ENCODE measurements around the gene FAU.

DNA sequence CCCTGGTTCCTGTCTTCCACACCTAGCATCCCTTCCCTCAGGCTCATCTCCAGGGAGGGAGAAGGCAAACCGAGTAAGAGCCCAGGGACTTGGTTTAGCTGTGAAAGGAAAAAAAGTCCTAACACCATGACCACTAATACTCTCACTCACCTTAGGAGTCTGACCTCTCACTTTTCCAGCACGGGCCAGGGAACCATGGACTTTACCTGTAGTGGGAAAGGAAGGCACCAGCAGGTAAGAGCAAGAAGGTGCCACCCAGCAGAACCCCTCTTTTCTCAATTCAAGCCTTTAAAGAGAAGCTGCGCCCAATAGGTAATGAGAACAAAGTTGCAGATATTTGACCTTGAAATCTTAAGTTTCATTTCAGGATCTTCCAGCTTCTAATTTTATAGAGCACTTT lies 1.1 kb downstream of the FAU start:
- TF ChIP-seq, protein P1, sequence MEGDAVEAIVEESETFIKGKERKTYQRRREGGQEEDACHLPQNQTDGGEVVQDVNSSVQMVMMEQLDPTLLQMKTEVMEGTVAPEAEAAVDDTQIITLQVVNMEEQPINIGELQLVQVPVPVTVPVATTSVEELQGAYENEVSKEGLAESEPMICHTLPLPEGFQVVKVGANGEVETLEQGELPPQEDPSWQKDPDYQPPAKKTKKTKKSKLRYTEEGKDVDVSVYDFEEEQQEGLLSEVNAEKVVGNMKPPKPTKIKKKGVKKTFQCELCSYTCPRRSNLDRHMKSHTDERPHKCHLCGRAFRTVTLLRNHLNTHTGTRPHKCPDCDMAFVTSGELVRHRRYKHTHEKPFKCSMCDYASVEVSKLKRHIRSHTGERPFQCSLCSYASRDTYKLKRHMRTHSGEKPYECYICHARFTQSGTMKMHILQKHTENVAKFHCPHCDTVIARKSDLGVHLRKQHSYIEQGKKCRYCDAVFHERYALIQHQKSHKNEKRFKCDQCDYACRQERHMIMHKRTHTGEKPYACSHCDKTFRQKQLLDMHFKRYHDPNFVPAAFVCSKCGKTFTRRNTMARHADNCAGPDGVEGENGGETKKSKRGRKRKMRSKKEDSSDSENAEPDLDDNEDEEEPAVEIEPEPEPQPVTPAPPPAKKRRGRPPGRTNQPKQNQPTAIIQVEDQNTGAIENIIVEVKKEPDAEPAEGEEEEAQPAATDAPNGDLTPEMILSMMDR (IDR thresholded peaks at IDR 0.05) = no peak
- TF ChIP-seq POLR2AphosphoS5 (IDR thresholded peaks at IDR 0.05; ENCODE audit: low read depth, low read length) = no peak
- no peak for TF ChIP-seq TCF7L2 (IDR thresholded peaks at IDR 0.05; ENCODE audit: low read depth, low read length)

Measured in Panc1 (cell line).